ENCODE results near the gene CDH15.

GRCh38 chr16:89217388-89218191 lies 46.0 kb downstream of the CDH15 start, which contains the start of gene ZNF778:
- TF ChIP-seq, protein P1, sequence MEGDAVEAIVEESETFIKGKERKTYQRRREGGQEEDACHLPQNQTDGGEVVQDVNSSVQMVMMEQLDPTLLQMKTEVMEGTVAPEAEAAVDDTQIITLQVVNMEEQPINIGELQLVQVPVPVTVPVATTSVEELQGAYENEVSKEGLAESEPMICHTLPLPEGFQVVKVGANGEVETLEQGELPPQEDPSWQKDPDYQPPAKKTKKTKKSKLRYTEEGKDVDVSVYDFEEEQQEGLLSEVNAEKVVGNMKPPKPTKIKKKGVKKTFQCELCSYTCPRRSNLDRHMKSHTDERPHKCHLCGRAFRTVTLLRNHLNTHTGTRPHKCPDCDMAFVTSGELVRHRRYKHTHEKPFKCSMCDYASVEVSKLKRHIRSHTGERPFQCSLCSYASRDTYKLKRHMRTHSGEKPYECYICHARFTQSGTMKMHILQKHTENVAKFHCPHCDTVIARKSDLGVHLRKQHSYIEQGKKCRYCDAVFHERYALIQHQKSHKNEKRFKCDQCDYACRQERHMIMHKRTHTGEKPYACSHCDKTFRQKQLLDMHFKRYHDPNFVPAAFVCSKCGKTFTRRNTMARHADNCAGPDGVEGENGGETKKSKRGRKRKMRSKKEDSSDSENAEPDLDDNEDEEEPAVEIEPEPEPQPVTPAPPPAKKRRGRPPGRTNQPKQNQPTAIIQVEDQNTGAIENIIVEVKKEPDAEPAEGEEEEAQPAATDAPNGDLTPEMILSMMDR (IDR thresholded peaks at IDR 0.05): no peak
- TF ChIP-seq POLR2A (IDR thresholded peaks at IDR 0.05): peak in 1 of 2 donors; percentile 89

Measured in thyroid gland (tissue), 4 donors.